SK-N-SH (cell line): ENCODE measurements around the gene CELF2. TPM values are rescaled to one million over a fixed set of nuclear protein-coding genes. Genes with fewer than 3 reads are reported as not detected.

ENCODE experiments used
- CTCF ChIA-PET: fragments of 300-600, 350-600 bp; formaldehyde crosslinking; extraction: SDS; loops from one replicate; lab custom pipeline; 2021; lab: Yijun Ruan, JAX
- POLR2A ChIA-PET: fragments of 350-600 bp; sonication (Branson Sonifier 250); formaldehyde crosslinking; extraction: SDS; loops from one replicate; lab custom pipeline; 2020; ENCODE audit warnings: antibody characterized with exemption, inconsistent platforms; lab: Yijun Ruan, JAX
- DNase-seq: peaks from one replicate; pipeline ENCODE4 v3.0.0; 2012
- H2AFZ ChIP-seq: fragments of 200-600 bp; sonication (generic); 2 replicates; pipeline ENCODE4 v1.8.1; 2016; ENCODE audit warnings: antibody characterized with exemption, mild to moderate bottlenecking, low read depth
- H3F3A ChIP-seq: fragments of 200-600 bp; sonication (generic); replicated peaks from 2 replicates; pipeline ENCODE3; 2016; ENCODE audit warnings: antibody characterized with exemption, mild to moderate bottlenecking; ENCODE audit not compliant: insufficient read depth
- H3K27ac ChIP-seq, 2 experiments: fragments of 200-500 bp in 1 of 2; fragments of 200-600 bp in 1 of 2; sonication (Bioruptor generic) in 1 of 2; sonication (generic), shearing (Covaris generic) in 1 of 2; 2 replicates each; pipeline versions ENCODE4 v1.5.1 to v1.6.1; 2014 to 2016; ENCODE audit warnings: low read depth in 2 of 2, inconsistent platforms in 1 of 2, low read length in 1 of 2, mild to moderate bottlenecking in 1 of 2, mixed read lengths in 1 of 2
- H3K27me3 ChIP-seq: fragments of 200-600 bp; sonication (generic), shearing (Covaris generic); 2 replicates; pipeline ENCODE4 v1.6.1; 2016; ENCODE audit warnings: mixed run types; ENCODE audit not compliant: insufficient read depth
- H3K36me3 ChIP-seq, 2 experiments: fragments of 200-500 bp in 1 of 2; fragments of 200-600 bp in 1 of 2; sonication (Bioruptor generic) in 1 of 2; sonication (generic) in 1 of 2; replicated peaks in 1 of 2; 2 replicates each; pipeline versions ENCODE3 to v1.5.1; 2014 to 2016; ENCODE audit warnings: low read length in 1 of 2, mild to moderate bottlenecking in 1 of 2; ENCODE audit not compliant: insufficient read depth in 2 of 2, control insufficient read depth in 1 of 2
- H3K4me1 ChIP-seq, 2 experiments: fragments of 200-500 bp in 1 of 2; fragments of 200-600 bp in 1 of 2; sonication (Bioruptor generic) in 1 of 2; sonication (generic), shearing (Covaris generic) in 1 of 2; 2 replicates each; pipeline versions ENCODE4 v1.5.1 to v1.6.1; 2014 to 2016; ENCODE audit warnings: low read depth in 1 of 2, low read length in 1 of 2, mixed run types in 1 of 2; ENCODE audit not compliant: insufficient read depth in 2 of 2, control insufficient read depth in 1 of 2
- H3K4me2 ChIP-seq: fragments of 200-600 bp; sonication (generic), shearing (Covaris generic); 2 replicates; pipeline ENCODE4 v1.6.1; 2017; ENCODE audit warnings: mixed run types
- H3K4me3 ChIP-seq, 2 experiments: fragments of 200-500 bp in 1 of 2; fragments of 200-600 bp in 1 of 2; sonication (Bioruptor generic) in 1 of 2; sonication (generic), shearing (Covaris generic) in 1 of 2; 2 replicates each; pipeline versions ENCODE4 v1.5.1 to v1.8.1; 2014 to 2016; ENCODE audit warnings: low read depth in 2 of 2, inconsistent platforms in 1 of 2, low read length in 1 of 2, mild to moderate bottlenecking in 1 of 2, mixed read lengths in 1 of 2, moderate library complexity in 1 of 2
- H3K79me2 ChIP-seq: fragments of 200-600 bp; sonication (generic); 2 replicates; pipeline ENCODE4 v1.8.1; 2017; ENCODE audit warnings: mild to moderate bottlenecking; ENCODE audit not compliant: insufficient read depth
- H3K9ac ChIP-seq: fragments of 200-600 bp; sonication (generic); 2 replicates; pipeline ENCODE4 v1.6.1; 2017; ENCODE audit warnings: mixed run types
- H3K9me2 ChIP-seq: fragments of 200-600 bp; sonication (generic); 2 replicates; pipeline ENCODE4 v1.6.1; 2017; ENCODE audit warnings: mixed run types
- H3K9me3 ChIP-seq: fragments of 200-600 bp; sonication (generic); 2 replicates; pipeline ENCODE4 v1.6.1; 2017; ENCODE audit warnings: mixed run types, mild to moderate bottlenecking, moderate library complexity
- H4K20me1 ChIP-seq: fragments of 200-600 bp; sonication (generic); 2 replicates; pipeline ENCODE4 v1.6.1; 2017; ENCODE audit warnings: mild to moderate bottlenecking, mixed run types; ENCODE audit not compliant: insufficient read depth
- CHD2 ChIP-seq: fragments of 150-350 bp; IDR thresholded peaks from 2 replicates; pipeline ENCODE4 v1.6.1; 2018; ENCODE audit warnings: low read length; ENCODE audit not compliant: partially characterized antibody
- EZH2phosphoT487 ChIP-seq: fragments of 200-600 bp; sonication (generic); IDR thresholded peaks from 2 replicates; pipeline ENCODE4 v1.6.1; 2017; ENCODE audit warnings: low read depth, mixed run types, mild to moderate bottlenecking, antibody characterized with exemption, moderate library complexity, borderline replicate concordance
- FOXJ3 ChIP-seq: sonication (generic); formaldehyde crosslinking; IDR thresholded peaks from 2 replicates; pipeline ENCODE4 v1.5.1; 2020; ENCODE audit warnings: mild to moderate bottlenecking, missing genetic modification reagents
- FOXM1 ChIP-seq: IDR thresholded peaks from 2 replicates; pipeline ENCODE4 v1.4.0; 2012; ENCODE audit warnings: low read depth, mild to moderate bottlenecking
- GABPA ChIP-seq: IDR thresholded peaks from 2 replicates; pipeline ENCODE4 v1.4.0; 2012; ENCODE audit warnings: low read depth, mild to moderate bottlenecking
- MEF2A ChIP-seq: IDR thresholded peaks from 2 replicates; pipeline ENCODE4 v1.4.0; 2012; ENCODE audit warnings: low read depth, borderline replicate concordance
- RAD21 ChIP-seq: IDR thresholded peaks from 2 replicates; pipeline ENCODE4 v1.6.1; 2012; ENCODE audit warnings: mild to moderate bottlenecking, low read length
- RCOR1 ChIP-seq: fragments of 150-350 bp; IDR thresholded peaks from 2 replicates; pipeline ENCODE4 v1.6.1; 2017; ENCODE audit warnings: antibody characterized with exemption, low read length
- RFX5 ChIP-seq: IDR thresholded peaks from 2 replicates; pipeline ENCODE4 v1.6.1; 2012; ENCODE audit warnings: mild to moderate bottlenecking, improper control_type of control experiment, low read length
- RXRA ChIP-seq: IDR thresholded peaks from 2 replicates; pipeline ENCODE4 v1.4.0; 2012; ENCODE audit warnings: low read depth, mild to moderate bottlenecking, borderline replicate concordance
- SIN3A ChIP-seq: IDR thresholded peaks from 2 replicates; pipeline ENCODE4 v1.6.1; 2012; ENCODE audit warnings: low read depth, mild to moderate bottlenecking, low read length, moderate library complexity, borderline replicate concordance
- SMC3 ChIP-seq: IDR thresholded peaks from 2 replicates; pipeline ENCODE4 v1.6.1; 2012; ENCODE audit warnings: low read depth, low read length, improper control_type of control experiment
- TCF12 ChIP-seq: IDR thresholded peaks from 2 replicates; pipeline ENCODE4 v1.4.0; 2012
- YY1 ChIP-seq: IDR thresholded peaks from 2 replicates; pipeline ENCODE4 v1.4.0; 2012; ENCODE audit warnings: low read depth, mild to moderate bottlenecking
- WGBS: methylation state at CpG from one replicate; pipeline ENCODE4 v1.1.6; 2017; ENCODE audit warnings: low lambda C conversion rate; 5-methylcytosine and 5-hydroxymethylcytosine counted together
- polyA plus RNA-seq, 3 experiments: library from polyadenylated mRNA; depleted of rRNA; stranded (reverse); fragments of >200 nt; gene quantifications; 2 replicates each; pipeline ENCODE4 v1.2.3, GENCODE V29; 2012
- TF ChIP-seq, protein P1 (sequence below): IDR thresholded peaks from 2 replicates; pipeline ENCODE4 v1.6.1; 2012; ENCODE audit warnings: mild to moderate bottlenecking, low read depth, low read length, moderate library complexity
- TF ChIP-seq, protein P2 (sequence below): IDR thresholded peaks from 2 replicates; pipeline ENCODE4 v1.4.0; 2012; ENCODE audit warnings: low read depth, borderline replicate concordance
- TF ChIP-seq, protein P3 (sequence below): fragments of 150-350 bp; IDR thresholded peaks from 2 replicates; pipeline ENCODE4 v1.6.1; 2017; ENCODE audit warnings: antibody characterized with exemption, low read length, low read depth, borderline replicate concordance
- TF ChIP-seq, protein P4 (sequence below): IDR thresholded peaks from 2 replicates; pipeline ENCODE4; 2012
- TF ChIP-seq, protein P5 (sequence below): fragments of 200-600 bp; sonication (generic); IDR thresholded peaks from 2 replicates; pipeline ENCODE4 v1.6.1; 2017; ENCODE audit warnings: antibody characterized with exemption, mild to moderate bottlenecking, moderate library complexity

CELF2 gene
- polyA plus RNA-seq, 1 of the 3 experiments (the other 2 are of a cell fraction) = 0.03 TPM

DNA sequence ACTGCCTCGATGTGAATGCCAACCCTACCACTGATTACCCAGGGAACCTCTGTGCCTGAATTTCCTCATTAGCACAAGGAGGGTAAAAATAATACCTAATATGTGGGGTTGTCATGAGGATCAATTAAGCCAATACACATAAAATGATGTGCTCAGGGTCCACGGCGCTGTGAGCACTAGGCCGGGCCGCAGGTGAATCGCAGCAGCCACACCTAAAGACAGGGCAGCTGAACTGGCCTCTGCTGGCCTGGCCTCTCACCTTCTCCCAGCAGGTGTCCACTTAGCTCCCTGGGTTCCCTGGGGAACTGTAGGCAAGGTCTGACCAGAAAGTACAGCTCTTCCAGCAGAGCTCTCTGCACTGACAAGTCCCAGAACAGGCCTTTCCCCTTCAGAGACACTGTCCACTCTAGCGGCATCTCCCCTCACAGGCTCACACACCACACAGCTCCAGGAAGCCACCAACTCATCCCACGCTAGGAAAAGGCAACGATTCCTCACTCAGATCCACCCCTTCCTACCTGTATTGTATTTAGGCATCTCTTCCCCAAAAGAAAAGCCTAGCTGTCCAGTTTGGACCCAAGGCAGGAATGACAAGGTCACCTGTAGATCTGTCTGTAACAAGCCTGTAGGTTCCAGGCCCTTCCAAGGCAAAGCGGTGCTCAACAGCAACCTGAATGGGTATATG, 320.6 kb downstream of the CELF2 start:
- ChIA-PET POLR2A (no interaction called here), CTCF (interaction anchor here (1.4 kb wide), 1 partner anchor 10 kb away, joined by 3 read pairs; no protein-coding TSS in a partner anchor)
- no peak for TF ChIP-seq MEF2A
- no peak for TF ChIP-seq SIN3A
- TF ChIP-seq RXRA = no peak
- no peak for TF ChIP-seq FOXJ3
- TF ChIP-seq, all 33 proteins: peak for 0

DNA sequence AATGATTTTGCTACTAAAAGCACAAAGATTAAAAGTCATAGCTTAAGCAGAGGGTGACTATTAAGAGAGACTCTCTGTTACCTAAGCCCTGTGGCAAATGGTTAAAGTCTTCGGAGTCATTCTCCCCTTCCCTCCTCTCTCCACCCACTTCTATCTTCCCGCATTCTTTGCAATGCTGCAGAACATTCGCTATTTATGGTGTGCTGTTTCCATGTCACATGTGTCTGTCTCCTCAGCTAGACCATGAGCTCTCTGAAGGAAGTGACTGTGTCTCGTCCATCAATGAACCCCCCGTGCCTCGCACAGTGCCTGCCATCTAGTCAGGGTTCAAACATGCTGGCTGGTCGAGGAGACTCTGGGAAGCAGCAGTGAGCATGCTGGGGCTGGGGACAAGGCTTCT, 321.3 kb downstream of the CELF2 start:
- no peaks in the 10 kb centered on the region for H3K9me3 ChIP-seq
- no peak overlapping the region for H3K9ac ChIP-seq
- H3K4me3 ChIP-seq = no peak overlapping the region
- POLR2A ChIA-PET = no interaction called here
- no peaks in the 10 kb centered on the region for H3K36me3 ChIP-seq
- H2AFZ ChIP-seq = no peak overlapping the region
- WGBS = 29% methylated on average over 6 of the region's 7 CpGs
- H3F3A ChIP-seq = no peaks in the 10 kb centered on the region
- no peaks in the 10 kb centered on the region for H3K79me2 ChIP-seq
- CTCF ChIA-PET = no interaction called here
- no peak overlapping the region for H3K4me2 ChIP-seq
- no peaks in the 10 kb centered on the region for H3K9me2 ChIP-seq
- H3K4me1 ChIP-seq = no peaks in the 10 kb centered on the region
- TF ChIP-seq TCF12 = no peak
- TF ChIP-seq, protein P1, sequence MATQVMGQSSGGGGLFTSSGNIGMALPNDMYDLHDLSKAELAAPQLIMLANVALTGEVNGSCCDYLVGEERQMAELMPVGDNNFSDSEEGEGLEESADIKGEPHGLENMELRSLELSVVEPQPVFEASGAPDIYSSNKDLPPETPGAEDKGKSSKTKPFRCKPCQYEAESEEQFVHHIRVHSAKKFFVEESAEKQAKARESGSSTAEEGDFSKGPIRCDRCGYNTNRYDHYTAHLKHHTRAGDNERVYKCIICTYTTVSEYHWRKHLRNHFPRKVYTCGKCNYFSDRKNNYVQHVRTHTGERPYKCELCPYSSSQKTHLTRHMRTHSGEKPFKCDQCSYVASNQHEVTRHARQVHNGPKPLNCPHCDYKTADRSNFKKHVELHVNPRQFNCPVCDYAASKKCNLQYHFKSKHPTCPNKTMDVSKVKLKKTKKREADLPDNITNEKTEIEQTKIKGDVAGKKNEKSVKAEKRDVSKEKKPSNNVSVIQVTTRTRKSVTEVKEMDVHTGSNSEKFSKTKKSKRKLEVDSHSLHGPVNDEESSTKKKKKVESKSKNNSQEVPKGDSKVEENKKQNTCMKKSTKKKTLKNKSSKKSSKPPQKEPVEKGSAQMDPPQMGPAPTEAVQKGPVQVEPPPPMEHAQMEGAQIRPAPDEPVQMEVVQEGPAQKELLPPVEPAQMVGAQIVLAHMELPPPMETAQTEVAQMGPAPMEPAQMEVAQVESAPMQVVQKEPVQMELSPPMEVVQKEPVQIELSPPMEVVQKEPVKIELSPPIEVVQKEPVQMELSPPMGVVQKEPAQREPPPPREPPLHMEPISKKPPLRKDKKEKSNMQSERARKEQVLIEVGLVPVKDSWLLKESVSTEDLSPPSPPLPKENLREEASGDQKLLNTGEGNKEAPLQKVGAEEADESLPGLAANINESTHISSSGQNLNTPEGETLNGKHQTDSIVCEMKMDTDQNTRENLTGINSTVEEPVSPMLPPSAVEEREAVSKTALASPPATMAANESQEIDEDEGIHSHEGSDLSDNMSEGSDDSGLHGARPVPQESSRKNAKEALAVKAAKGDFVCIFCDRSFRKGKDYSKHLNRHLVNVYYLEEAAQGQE = no peak
- no peak for TF ChIP-seq RAD21
- no peak for TF ChIP-seq EZH2phosphoT487
- TF ChIP-seq, protein P2, sequence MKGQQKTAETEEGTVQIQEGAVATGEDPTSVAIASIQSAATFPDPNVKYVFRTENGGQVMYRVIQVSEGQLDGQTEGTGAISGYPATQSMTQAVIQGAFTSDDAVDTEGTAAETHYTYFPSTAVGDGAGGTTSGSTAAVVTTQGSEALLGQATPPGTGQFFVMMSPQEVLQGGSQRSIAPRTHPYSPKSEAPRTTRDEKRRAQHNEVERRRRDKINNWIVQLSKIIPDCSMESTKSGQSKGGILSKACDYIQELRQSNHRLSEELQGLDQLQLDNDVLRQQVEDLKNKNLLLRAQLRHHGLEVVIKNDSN = no peak
- no peak for TF ChIP-seq RCOR1
- no peak for TF ChIP-seq SMC3
- no peak for TF ChIP-seq FOXM1
- TF ChIP-seq RXRA = no peak
- no peak for TF ChIP-seq GABPA
- TF ChIP-seq CHD2 = no peak
- TF ChIP-seq YY1 = no peak
- TF ChIP-seq, protein P3, sequence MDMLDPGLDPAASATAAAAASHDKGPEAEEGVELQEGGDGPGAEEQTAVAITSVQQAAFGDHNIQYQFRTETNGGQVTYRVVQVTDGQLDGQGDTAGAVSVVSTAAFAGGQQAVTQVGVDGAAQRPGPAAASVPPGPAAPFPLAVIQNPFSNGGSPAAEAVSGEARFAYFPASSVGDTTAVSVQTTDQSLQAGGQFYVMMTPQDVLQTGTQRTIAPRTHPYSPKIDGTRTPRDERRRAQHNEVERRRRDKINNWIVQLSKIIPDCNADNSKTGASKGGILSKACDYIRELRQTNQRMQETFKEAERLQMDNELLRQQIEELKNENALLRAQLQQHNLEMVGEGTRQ = no peak
- TF ChIP-seq RFX5 = no peak
- TF ChIP-seq, protein P4, sequence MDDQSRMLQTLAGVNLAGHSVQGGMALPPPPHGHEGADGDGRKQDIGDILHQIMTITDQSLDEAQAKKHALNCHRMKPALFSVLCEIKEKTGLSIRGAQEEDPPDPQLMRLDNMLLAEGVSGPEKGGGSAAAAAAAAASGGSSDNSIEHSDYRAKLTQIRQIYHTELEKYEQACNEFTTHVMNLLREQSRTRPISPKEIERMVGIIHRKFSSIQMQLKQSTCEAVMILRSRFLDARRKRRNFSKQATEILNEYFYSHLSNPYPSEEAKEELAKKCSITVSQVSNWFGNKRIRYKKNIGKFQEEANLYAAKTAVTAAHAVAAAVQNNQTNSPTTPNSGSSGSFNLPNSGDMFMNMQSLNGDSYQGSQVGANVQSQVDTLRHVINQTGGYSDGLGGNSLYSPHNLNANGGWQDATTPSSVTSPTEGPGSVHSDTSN = no peak
- TF ChIP-seq, protein P5, sequence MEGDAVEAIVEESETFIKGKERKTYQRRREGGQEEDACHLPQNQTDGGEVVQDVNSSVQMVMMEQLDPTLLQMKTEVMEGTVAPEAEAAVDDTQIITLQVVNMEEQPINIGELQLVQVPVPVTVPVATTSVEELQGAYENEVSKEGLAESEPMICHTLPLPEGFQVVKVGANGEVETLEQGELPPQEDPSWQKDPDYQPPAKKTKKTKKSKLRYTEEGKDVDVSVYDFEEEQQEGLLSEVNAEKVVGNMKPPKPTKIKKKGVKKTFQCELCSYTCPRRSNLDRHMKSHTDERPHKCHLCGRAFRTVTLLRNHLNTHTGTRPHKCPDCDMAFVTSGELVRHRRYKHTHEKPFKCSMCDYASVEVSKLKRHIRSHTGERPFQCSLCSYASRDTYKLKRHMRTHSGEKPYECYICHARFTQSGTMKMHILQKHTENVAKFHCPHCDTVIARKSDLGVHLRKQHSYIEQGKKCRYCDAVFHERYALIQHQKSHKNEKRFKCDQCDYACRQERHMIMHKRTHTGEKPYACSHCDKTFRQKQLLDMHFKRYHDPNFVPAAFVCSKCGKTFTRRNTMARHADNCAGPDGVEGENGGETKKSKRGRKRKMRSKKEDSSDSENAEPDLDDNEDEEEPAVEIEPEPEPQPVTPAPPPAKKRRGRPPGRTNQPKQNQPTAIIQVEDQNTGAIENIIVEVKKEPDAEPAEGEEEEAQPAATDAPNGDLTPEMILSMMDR = no peak
- H3K27me3 ChIP-seq = no peaks in the 10 kb centered on the region
- H4K20me1 ChIP-seq = no peaks in the 10 kb centered on the region
- H3K27ac ChIP-seq = no peak overlapping the region
- no peak for DNase-seq

More for the DNA sequence above, 320.6 kb downstream of the CELF2 start:
- no peaks in the 10 kb centered on the region for H3K9me3 ChIP-seq
- no peak overlapping the region for H3K9ac ChIP-seq
- H2AFZ ChIP-seq = no peak overlapping the region
- no peaks in the 10 kb centered on the region for H3K36me3 ChIP-seq
- H3K27ac ChIP-seq = no peak overlapping the region
- no peaks in the 10 kb centered on the region for H4K20me1 ChIP-seq
- no peaks in the 10 kb centered on the region for H3K4me1 ChIP-seq
- no peak overlapping the region for H3K4me3 ChIP-seq
- H3K9me2 ChIP-seq = no peaks in the 10 kb centered on the region
- no peak overlapping the region for H3K4me2 ChIP-seq
- 47% methylated on average over 5 of the region's 10 CpGs for WGBS
- no peaks in the 10 kb centered on the region for H3F3A ChIP-seq
- no peak for DNase-seq
- no peaks in the 10 kb centered on the region for H3K79me2 ChIP-seq
- no peaks in the 10 kb centered on the region for H3K27me3 ChIP-seq
